ENCODE data around the gene CSNK2A1.
A peak's percentile ranks its signal among the peaks of the same experiment; 100 is the strongest.
"Not testable (repeated sequence)": the region's sequence is repeated elsewhere in the genome, so short reads cannot be mapped to it uniquely, and the experiment has no call there.

CSNK2A1 gene

DNA sequence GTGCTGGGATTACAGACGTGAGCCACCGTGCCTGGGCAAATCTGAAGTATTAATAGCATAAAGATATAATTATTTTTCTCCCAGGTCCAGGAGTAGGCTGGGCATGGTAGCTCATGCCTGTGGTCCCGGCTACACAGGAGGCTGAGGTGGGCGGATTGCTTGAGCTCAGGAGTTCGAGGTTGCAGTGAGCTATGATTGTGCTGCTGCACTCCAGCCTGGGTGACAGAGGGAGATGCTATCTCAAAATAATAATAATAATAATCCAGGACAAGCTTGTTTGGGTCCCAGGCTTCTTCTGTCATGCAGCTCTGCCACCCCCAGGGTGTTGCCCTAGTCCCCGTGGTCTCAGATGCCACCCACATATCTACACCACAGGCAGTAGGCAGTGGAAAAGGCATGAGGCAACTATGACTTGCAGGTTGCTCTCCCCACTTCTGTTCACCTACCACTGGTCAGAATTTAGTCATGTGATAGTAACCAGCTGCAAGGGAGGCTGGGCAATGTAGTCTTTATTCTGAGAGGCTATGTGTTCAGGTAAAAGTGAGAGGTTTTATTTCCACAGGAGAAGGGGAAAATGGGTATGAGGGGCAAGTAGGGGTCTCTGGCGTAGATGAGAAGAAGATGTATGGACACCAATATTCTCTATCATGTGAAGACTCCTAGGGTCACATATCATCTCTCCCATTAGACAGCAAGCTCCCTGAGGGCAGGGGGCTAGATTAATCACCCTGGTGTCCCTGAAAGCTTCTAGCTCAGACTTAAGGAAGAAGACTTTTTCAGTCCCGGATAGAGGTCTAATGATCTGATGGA, 40.8 kb upstream of the CSNK2A1 start:
- H3K4me3 ChIP-seq (replicated peaks; ENCODE audit: low read depth, low read length) = no peak overlapping the region
- TF ChIP-seq, protein P1, sequence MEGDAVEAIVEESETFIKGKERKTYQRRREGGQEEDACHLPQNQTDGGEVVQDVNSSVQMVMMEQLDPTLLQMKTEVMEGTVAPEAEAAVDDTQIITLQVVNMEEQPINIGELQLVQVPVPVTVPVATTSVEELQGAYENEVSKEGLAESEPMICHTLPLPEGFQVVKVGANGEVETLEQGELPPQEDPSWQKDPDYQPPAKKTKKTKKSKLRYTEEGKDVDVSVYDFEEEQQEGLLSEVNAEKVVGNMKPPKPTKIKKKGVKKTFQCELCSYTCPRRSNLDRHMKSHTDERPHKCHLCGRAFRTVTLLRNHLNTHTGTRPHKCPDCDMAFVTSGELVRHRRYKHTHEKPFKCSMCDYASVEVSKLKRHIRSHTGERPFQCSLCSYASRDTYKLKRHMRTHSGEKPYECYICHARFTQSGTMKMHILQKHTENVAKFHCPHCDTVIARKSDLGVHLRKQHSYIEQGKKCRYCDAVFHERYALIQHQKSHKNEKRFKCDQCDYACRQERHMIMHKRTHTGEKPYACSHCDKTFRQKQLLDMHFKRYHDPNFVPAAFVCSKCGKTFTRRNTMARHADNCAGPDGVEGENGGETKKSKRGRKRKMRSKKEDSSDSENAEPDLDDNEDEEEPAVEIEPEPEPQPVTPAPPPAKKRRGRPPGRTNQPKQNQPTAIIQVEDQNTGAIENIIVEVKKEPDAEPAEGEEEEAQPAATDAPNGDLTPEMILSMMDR (IDR thresholded peaks at IDR 0.05; ENCODE audit: low read length, missing control alignments) = no peak
- no peak for DNase-seq (ENCODE audit: low read depth)

DNA sequence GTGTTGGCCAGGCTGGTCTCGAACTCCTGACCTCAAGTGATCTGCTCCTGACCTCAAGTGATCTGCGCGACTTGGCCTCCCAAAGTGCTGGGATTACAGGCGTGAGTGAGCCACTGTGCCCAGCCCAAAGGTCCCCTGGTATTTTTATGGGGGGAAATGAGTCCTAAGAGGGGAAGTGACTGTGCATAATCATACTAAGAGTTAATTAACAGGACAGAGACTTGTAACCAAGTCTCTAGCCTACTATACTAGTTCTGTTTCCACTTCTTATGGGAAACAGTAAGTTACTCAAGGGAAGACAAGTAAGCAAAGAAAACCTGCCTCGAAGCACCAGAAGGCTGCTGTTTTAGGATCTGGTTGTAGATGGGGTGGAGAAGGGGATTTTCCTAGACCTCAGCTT, 38.6 kb upstream of the CSNK2A1 start:
- no peak for DNase-seq (ENCODE audit: low read depth)
- TF ChIP-seq, protein P1 (IDR thresholded peaks at IDR 0.05; ENCODE audit: low read length, missing control alignments) = no peak

DNA sequence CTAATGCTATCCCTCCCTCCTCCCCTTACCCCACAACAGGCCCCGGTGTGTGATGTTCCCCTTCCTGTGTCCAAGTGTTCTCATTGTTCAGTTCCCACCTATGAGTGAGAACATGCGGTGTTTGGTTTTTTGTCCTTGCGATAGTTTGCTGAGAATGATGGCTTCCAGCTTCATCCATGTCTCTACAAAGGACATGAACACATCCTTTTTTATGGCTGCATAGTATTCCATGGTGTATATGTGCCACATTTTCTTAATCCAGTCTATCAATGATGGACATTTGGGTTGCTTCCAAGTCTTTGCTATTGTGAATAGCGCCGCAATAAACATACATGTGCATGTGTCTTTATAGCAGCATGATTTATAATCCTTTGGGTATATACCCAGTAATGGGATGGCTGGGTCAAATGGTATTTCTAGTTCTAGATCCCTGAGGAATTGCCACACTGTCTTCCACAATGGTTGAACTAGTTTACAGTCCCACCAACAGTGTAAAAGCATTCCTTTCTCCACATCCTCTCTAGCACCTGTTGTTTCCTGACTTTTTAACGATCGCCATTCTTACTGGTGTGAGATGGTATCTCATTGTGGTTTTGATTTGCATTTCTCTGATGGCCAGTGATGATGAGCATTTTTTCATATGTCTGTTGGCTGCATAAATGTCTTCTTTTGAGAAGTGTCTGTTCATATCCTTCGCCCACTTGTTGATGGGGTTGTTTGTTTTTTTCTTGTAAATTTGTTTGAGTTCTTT, 35.5 kb upstream of the CSNK2A1 start:
- DNase-seq (ENCODE audit: low read depth); H3K4me3 ChIP-seq (replicated peaks; ENCODE audit: low read depth, low read length): not testable (repeated sequence)

More for the DNA sequence above, 38.6 kb upstream of the CSNK2A1 start:
- no peak overlapping the region for H3K4me3 ChIP-seq (replicated peaks; ENCODE audit: low read depth, low read length)

- peak; percentile 18 for DNase-seq (ENCODE audit: low read depth)
- TF ChIP-seq, protein P1 (IDR thresholded peaks at IDR 0.05; ENCODE audit: low read length, missing control alignments) = peak; percentile 39
- H3K4me3 ChIP-seq (replicated peaks; ENCODE audit: low read depth, low read length) = no peak overlapping the region
These were observed 33.7 kb upstream of the CSNK2A1 start for GRCh38 chr20:577167-577791.

- DNase-seq (ENCODE audit: low read depth) = no peak
- TF ChIP-seq, protein P1 (IDR thresholded peaks at IDR 0.05; ENCODE audit: low read length, missing control alignments) = no peak
- no peak overlapping the region for H3K4me3 ChIP-seq (replicated peaks; ENCODE audit: low read depth, low read length)
These were observed 32.6 kb upstream of the CSNK2A1 start for GRCh38 chr20:576156-576555.

GRCh38 chr20:575230-575629, 31.6 kb upstream of the CSNK2A1 start:
- DNase-seq (ENCODE audit: low read depth) = no peak
- TF ChIP-seq, protein P1 (IDR thresholded peaks at IDR 0.05; ENCODE audit: low read length, missing control alignments) = no peak
- H3K4me3 ChIP-seq (replicated peaks; ENCODE audit: low read depth, low read length) = no peak overlapping the region

DNA sequence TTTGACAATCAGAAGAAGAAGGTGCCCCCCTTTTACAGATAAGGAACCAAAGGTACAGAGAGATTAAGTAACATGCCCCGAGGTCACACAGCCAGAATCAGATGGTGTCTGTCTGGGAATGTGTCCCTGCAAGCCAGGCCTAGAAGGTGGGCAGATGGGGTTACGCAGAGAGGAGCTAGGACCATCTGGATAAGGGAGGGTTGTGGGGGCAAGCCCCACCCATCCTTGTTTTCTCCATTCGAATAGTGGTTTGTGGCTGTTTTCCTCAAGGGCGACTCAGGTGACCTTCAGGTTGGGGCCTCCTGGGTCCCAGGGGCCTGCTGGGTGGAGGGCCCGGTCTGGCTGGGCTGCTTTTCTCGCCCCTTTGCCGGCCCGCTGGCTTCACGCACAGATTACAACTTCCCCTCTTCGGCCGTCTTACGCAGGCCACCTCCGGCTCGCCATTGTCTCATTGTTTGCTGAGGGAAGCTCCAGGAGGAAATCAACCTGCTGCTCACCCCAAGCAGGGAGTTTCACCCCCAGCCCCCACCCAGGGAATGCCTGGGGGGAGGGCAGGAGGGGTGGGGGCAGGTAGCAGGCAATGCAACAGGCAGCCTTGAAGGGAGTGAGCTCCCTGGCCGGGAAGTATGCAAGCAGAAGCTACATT, 30.8 kb upstream of the CSNK2A1 start:
- DNase-seq (ENCODE audit: low read depth) = no peak
- TF ChIP-seq, protein P1 (IDR thresholded peaks at IDR 0.05; ENCODE audit: low read length, missing control alignments) = no peak

More for the DNA sequence above, 30.8 kb upstream of the CSNK2A1 start:
- H3K4me3 ChIP-seq (replicated peaks; ENCODE audit: low read depth, low read length) = no peak overlapping the region

Data from fibroblast of pulmonary artery (primary cell).